IMR-90 (cell line): ENCODE results near the gene MFRP. TPM values are rescaled to one million over a fixed set of nuclear protein-coding genes. Genes with fewer than 3 reads are reported as not detected.

Experiments used
- ATAC-seq: fragments of 200-7000 bp; cut with Tn5 transposase; 2 replicates; pipeline ENCODE4 v1.9.1; 2020; ENCODE audit warnings: low read depth, mild to moderate bottlenecking, moderate library complexity
- BruUV-seq: library from RNA; stranded (reverse); fragments of 400-500 nt; replicated peaks from 2 replicates; lab custom pipeline; 2021; lab: Mats Ljungman, UMichigan
- CTCF ChIA-PET: fragments of 300-600 bp; formaldehyde crosslinking; extraction: SDS; loops from one replicate; lab custom pipeline; 2021; ENCODE audit warnings: antibody characterized with exemption; lab: Yijun Ruan, JAX
- POLR2A ChIA-PET: fragments of 300-600 bp; sonication (Branson Sonifier 250); formaldehyde crosslinking; loops from one replicate; lab custom pipeline; 2022; ENCODE audit warnings: antibody characterized with exemption; ENCODE audit not compliant: unreplicated experiment; lab: Charles Lee
- DNase-seq: peaks from one replicate; pipeline ENCODE4 v3.0.0; 2013
- H2AFZ ChIP-seq: replicated peaks from 2 replicates; pipeline ENCODE3; 2013; ENCODE audit warnings: low read length, mild to moderate bottlenecking; ENCODE audit not compliant: poor library complexity
- H2AK5ac ChIP-seq: 2 replicates; pipeline ENCODE4 v1.6.1; 2013; ENCODE audit warnings: low read depth, low read length, inconsistent platforms
- H2AK9ac ChIP-seq: replicated peaks from 2 replicates; pipeline ENCODE3; 2013; ENCODE audit warnings: mild to moderate bottlenecking, low read depth, low read length, moderate library complexity; ENCODE audit not compliant: poor library complexity
- H2BK120ac ChIP-seq: 2 replicates; pipeline ENCODE4 v1.6.1; 2013; ENCODE audit warnings: low read depth, low read length, inconsistent platforms
- H2BK15ac ChIP-seq: 3 replicates; pipeline ENCODE4 v1.6.1; 2013; ENCODE audit warnings: low read depth, low read length, inconsistent platforms
- H2BK20ac ChIP-seq: 2 replicates; pipeline ENCODE4 v1.6.1; 2013; ENCODE audit warnings: low read depth, mild to moderate bottlenecking, inconsistent platforms, low read length, moderate library complexity
- H2BK5ac ChIP-seq: 2 replicates; pipeline ENCODE4 v1.6.1; 2013; ENCODE audit warnings: mild to moderate bottlenecking, low read depth, low read length, inconsistent platforms; ENCODE audit not compliant: poor library complexity, severe bottlenecking
- H3K14ac ChIP-seq: replicated peaks from 2 replicates; pipeline ENCODE4 v1.6.1; 2013; ENCODE audit warnings: low read depth, low read length, inconsistent platforms
- H3K18ac ChIP-seq: 2 replicates; pipeline ENCODE4 v1.6.1; 2013; ENCODE audit warnings: low read depth, low read length, control low read depth
- H3K23ac ChIP-seq: 2 replicates; pipeline ENCODE4 v1.6.1; 2013; ENCODE audit warnings: low read depth, low read length, inconsistent platforms
- H3K27ac ChIP-seq: 2 replicates; pipeline ENCODE4 v1.5.1; 2013; ENCODE audit warnings: mild to moderate bottlenecking, control low read depth, low read length; ENCODE audit not compliant: insufficient read depth
- H3K27me3 ChIP-seq: 2 replicates; pipeline ENCODE4 v1.6.1; 2013; ENCODE audit warnings: low read length; ENCODE audit not compliant: control insufficient read depth, insufficient read depth
- H3K36me3 ChIP-seq: 2 replicates; pipeline ENCODE4 v1.6.1; 2013; ENCODE audit warnings: low read length, mixed read lengths; ENCODE audit not compliant: control insufficient read depth, insufficient read depth
- H3K4ac ChIP-seq: 2 replicates; pipeline ENCODE4 v1.6.1; 2013; ENCODE audit warnings: low read depth, low read length, inconsistent platforms
- H3K4me1 ChIP-seq: 2 replicates; pipeline ENCODE4 v1.6.1; 2013; ENCODE audit warnings: low read length, mixed read lengths; ENCODE audit not compliant: control insufficient read depth, insufficient read depth
- H3K4me2 ChIP-seq: 2 replicates; pipeline ENCODE4 v1.6.1; 2013; ENCODE audit warnings: low read depth, mild to moderate bottlenecking, control low read depth, low read length, moderate library complexity
- H3K4me3 ChIP-seq: 2 replicates; pipeline ENCODE4 v1.5.1; 2013; ENCODE audit warnings: low read depth, mild to moderate bottlenecking, control low read depth, low read length, moderate library complexity; ENCODE audit not compliant: insufficient read depth
- H3K56ac ChIP-seq: 2 replicates; pipeline ENCODE4 v1.6.1; 2013; ENCODE audit warnings: low read length, inconsistent platforms; ENCODE audit not compliant: insufficient read depth; ENCODE audit errors: extremely low read depth
- H3K79me1 ChIP-seq, 2 experiments: 2 replicates each; pipeline ENCODE4 v1.6.1; 2013; ENCODE audit warnings: low read length in 2 of 2, inconsistent platforms in 1 of 2, low read depth in 1 of 2
- H3K9ac ChIP-seq: 2 replicates; pipeline ENCODE4 v1.6.1; 2013; ENCODE audit warnings: low read depth, low read length, control low read depth
- H3K9me1 ChIP-seq: 2 replicates; pipeline ENCODE4 v1.6.1; 2013; ENCODE audit warnings: low read length, inconsistent platforms; ENCODE audit not compliant: insufficient read depth
- H3K9me3 ChIP-seq: 2 replicates; pipeline ENCODE4 v1.6.1; 2013; ENCODE audit warnings: low read length; ENCODE audit not compliant: control insufficient read depth, insufficient read depth
- H4K20me1 ChIP-seq: 2 replicates; pipeline ENCODE4 v1.6.1; 2013; ENCODE audit warnings: low read length, inconsistent platforms; ENCODE audit not compliant: insufficient read depth
- H4K5ac ChIP-seq: 2 replicates; pipeline ENCODE4 v1.6.1; 2013; ENCODE audit warnings: mild to moderate bottlenecking, low read depth, low read length, control low read depth
- H4K8ac ChIP-seq, 2 experiments: 2 replicates each; pipeline ENCODE4 v1.6.1; 2013; ENCODE audit warnings: low read depth in 2 of 2, low read length in 2 of 2, control low read depth in 1 of 2, inconsistent platforms in 1 of 2
- H4K91ac ChIP-seq: 2 replicates; pipeline ENCODE4 v1.6.1; 2013; ENCODE audit warnings: low read depth, low read length, inconsistent platforms; ENCODE audit not compliant: insufficient read depth
- BHLHE40 ChIP-seq: fragments of 150-350 bp; IDR thresholded peaks from 2 replicates; pipeline ENCODE4 v1.6.1; 2016; ENCODE audit warnings: mild to moderate bottlenecking, low read depth, low read length
- CEBPB ChIP-seq: IDR thresholded peaks from 2 replicates; pipeline ENCODE4 v1.6.1; 2012; ENCODE audit warnings: low read depth, low read length, improper control_type of control experiment
- CHD1 ChIP-seq: IDR thresholded peaks from 2 replicates; pipeline ENCODE4 v1.6.1; 2012; ENCODE audit warnings: low read depth, low read length, improper control_type of control experiment
- CTCF ChIP-seq: conservative IDR thresholded peaks from 2 replicates; pipeline ENCODE4 v1.5.1; 2012; ENCODE audit warnings: mild to moderate bottlenecking, low read depth, low read length, improper control_type of control experiment
- ELK1 ChIP-seq: fragments of 150-350 bp; IDR thresholded peaks from 2 replicates; pipeline ENCODE4 v1.6.1; 2016; ENCODE audit warnings: low read depth, mild to moderate bottlenecking, low read length, moderate library complexity, borderline replicate concordance
- FOS ChIP-seq: fragments of 150-350 bp; IDR thresholded peaks from 2 replicates; pipeline ENCODE4 v1.6.1; 2016; ENCODE audit warnings: low read depth, low read length
- MAFK ChIP-seq: IDR thresholded peaks from 2 replicates; pipeline ENCODE4 v1.6.1; 2012; ENCODE audit warnings: low read depth, low read length, improper control_type of control experiment
- MAZ ChIP-seq: IDR thresholded peaks from 2 replicates; pipeline ENCODE4 v1.6.1; 2012; ENCODE audit warnings: low read depth, mild to moderate bottlenecking, low read length, improper control_type of control experiment, moderate library complexity, borderline replicate concordance
- MXI1 ChIP-seq: IDR thresholded peaks from 2 replicates; pipeline ENCODE4 v1.6.1; 2012; ENCODE audit warnings: low read depth, mild to moderate bottlenecking, low read length, moderate library complexity, borderline replicate concordance
- NFE2L2 ChIP-seq: fragments of 150-350 bp; IDR thresholded peaks from 2 replicates; pipeline ENCODE4 v1.6.1; 2016; ENCODE audit warnings: low read depth, mild to moderate bottlenecking, low read length
- POLR2A ChIP-seq: IDR thresholded peaks from 2 replicates; pipeline ENCODE4 v1.6.1; 2012; ENCODE audit warnings: mild to moderate bottlenecking, low read depth, low read length
- RAD21 ChIP-seq: IDR thresholded peaks from 2 replicates; pipeline ENCODE4 v1.6.1; 2012; ENCODE audit warnings: low read length, improper control_type of control experiment
- RFX5 ChIP-seq: IDR thresholded peaks from 2 replicates; pipeline ENCODE4 v1.8.0; 2012; ENCODE audit warnings: low read depth, mild to moderate bottlenecking, low read length, moderate library complexity
- SMC3 ChIP-seq: fragments of 150-350 bp; IDR thresholded peaks from 2 replicates; pipeline ENCODE4 v1.6.1; 2016; ENCODE audit warnings: low read depth, mild to moderate bottlenecking, antibody characterized with exemption, low read length, moderate library complexity
- USF2 ChIP-seq: fragments of 150-350 bp; IDR thresholded peaks from 2 replicates; pipeline ENCODE4 v1.6.1; 2017; ENCODE audit warnings: mild to moderate bottlenecking, antibody characterized with exemption, low read length, low read depth
- WGBS, 2 experiments: methylation state at CpG; one replicate each; pipeline versions ENCODE4 v1.1.5 to v1.1.7; 2013; ENCODE audit warnings: missing lambda C conversion rate in 2 of 2; ENCODE audit not compliant: insufficient read length in 1 of 2; ENCODE audit errors: extremely low coverage in 2 of 2; 5-methylcytosine and 5-hydroxymethylcytosine counted together
- dilution Hi-C: fragments of 300-500 bp; cut with HindIII; formaldehyde crosslinking; loops from one replicate; pipeline ENCODE4 v1.14.3; 2018; ENCODE audit warnings: low sequenced_read_pairs; ENCODE audit not compliant: unreplicated experiment
- in situ Hi-C: fragments of 300-500 bp; cut with MboI; formaldehyde crosslinking; loops from 3 replicates; pipeline ENCODE4 v1.14.3; 2019; ENCODE audit warnings: low sequenced_read_pairs, inconsistent platforms, mixed read lengths
- intact Hi-C: fragments of 100-400 bp; cut with micrococcal nuclease; formaldehyde crosslinking; loops from 2 replicates; pipeline ENCODE4 v1.10.0; 2022
- polyA plus RNA-seq, 3 experiments: library from polyadenylated mRNA; depleted of rRNA; stranded (reverse); fragments of >200 nt; gene quantifications; 2 replicates each; pipeline ENCODE4 v1.2.3, GENCODE V29; 2012; ENCODE audit warnings: low replicate concordance in 1 of 3
- total RNA-seq: library from RNA; depleted of rRNA; stranded (reverse); fragments of >200 nt; gene quantifications from 2 replicates; pipeline ENCODE4 v1.2.3, GENCODE V29; 2012

The MFRP gene
- total and polyA plus RNA-seq, 2 of the 4 experiments (the other 2 are of a cell fraction) = not detected

GRCh38 chr11:119359365-119360214, 13.1 kb upstream of the MFRP start:
- Histone ChIP-seq H2BK15ac (no peak overlapping the region), H3K27me3 (no peaks in the 10 kb centered on the region), H3K4me2 (no peak overlapping the region), H3K4me1 (peaks cover 18% of the 10 kb centered on the region), H3K18ac (no peak overlapping the region), H2BK5ac (no peak overlapping the region), H3K9ac (no peak overlapping the region), H2AK5ac (peak overlapping the region; percentile 48), H3K9me1 (peaks cover 22% of the 10 kb centered on the region), H3K4ac (no peak overlapping the region), H3K79me1 (peaks cover 0 to 3% of the 10 kb centered on the region in 2 experiments; a peak in 1 of 4 replicates), H4K91ac (no peak overlapping the region), H3K36me3 (no peaks in the 10 kb centered on the region), H4K8ac (no peak overlapping the region), H2BK20ac (no peak overlapping the region), H3K14ac (no peak overlapping the region), H2AK9ac (no peak overlapping the region), H2AFZ (no peak overlapping the region), H3K27ac (no peak overlapping the region), H4K5ac (no peak overlapping the region), H2BK120ac (no peak overlapping the region), H3K56ac (no peak overlapping the region), H3K23ac (no peak overlapping the region), H3K9me3 (no peaks in the 10 kb centered on the region), H4K20me1 (peaks cover 12% of the 10 kb centered on the region), H3K4me3 (no peak overlapping the region)
- intact Hi-C loops = loop anchor here (10.0 kb wide), 1 partner anchor 365 kb away; the partner anchor contains the start of gene NECTIN1
- dilution Hi-C loops = no loop called here
- CTCF ChIA-PET = no interaction called here
- in situ Hi-C loops = loop anchor here (5.0 to 25.0 kb wide), 2 partner anchors 113 to 753 kb away; no protein-coding TSS in a partner anchor
- POLR2A ChIA-PET = no interaction called here
- BruUV-seq = no TSS peak
- no peak for DNase-seq
- WGBS, 2 experiments = 94% methylated on average over 5 of the region's 10 CpGs; no CpG with 5 or more reads in 1 of the 2 experiments
- ATAC-seq = no peak
- TF ChIP-seq USF2 = no peak
- no peak for TF ChIP-seq POLR2A
- no peak for TF ChIP-seq SMC3
- TF ChIP-seq ELK1 = no peak
- no peak for TF ChIP-seq BHLHE40
- no peak for TF ChIP-seq MXI1
- TF ChIP-seq MAFK = no peak
- TF ChIP-seq RFX5 = no peak
- no peak for TF ChIP-seq CTCF
- TF ChIP-seq CEBPB = no peak
- TF ChIP-seq CHD1 = no peak
- TF ChIP-seq FOS = no peak
- no peak for TF ChIP-seq RAD21
- TF ChIP-seq MAZ = no peak
- TF ChIP-seq NFE2L2 = no peak
